Measurements from ENCODE around the gene RNF25.

Gene RNF25

GRCh38 chr2:218671654-218672566, at the start of gene RNF25, which contains the start of gene STK36:
RNF25 (minus strand) TSS chr2:218672002; CDS start chr2:218671970, 32 bp downstream.
STK36 (plus strand) TSS chr2:218672086; CDS start chr2:218672830, 744 bp downstream.
- H3K27me3 ChIP-seq (ENCODE audit: low read length): no peaks in the 10 kb centered on the region
- no peaks in the 10 kb centered on the region for H3F3A ChIP-seq (ENCODE audit: insufficient read depth)
- TF ChIP-seq CTCF (IDR thresholded peaks at IDR 0.05; ENCODE audit: insufficient read depth, low read length, poor library complexity, severe bottlenecking) (no peak), EZH2phosphoT487 (conservative IDR thresholded peaks at IDR 0.05; ENCODE audit: low read length) (no peak)
- H3K4me2 ChIP-seq (ENCODE audit: low read depth, low read length, poor library complexity, severe bottlenecking): peak within 1 kb of the TSS; percentile 95
- H3K4me3 ChIP-seq (ENCODE audit: insufficient read depth, low read length, poor library complexity, severe bottlenecking): peak within 1 kb of the TSS; percentile 84
- peak within 1 kb of the TSS; percentile 73 for H3K9ac ChIP-seq (ENCODE audit: low read length)
- no peaks in the 10 kb centered on the region for H4K20me1 ChIP-seq (ENCODE audit: low read depth, low read length)
- no peaks in the 10 kb centered on the region for H3K36me3 ChIP-seq (ENCODE audit: low read length)
- H3K27ac ChIP-seq (ENCODE audit: low read depth, low read length): peak within 1 kb of the TSS; percentile 7; the same call in 1 of the 2 replicates
- no peaks in the 10 kb centered on the region for H3K9me3 ChIP-seq (ENCODE audit: insufficient read depth, low read length)
- no peaks in the 10 kb centered on the region for H3K9me2 ChIP-seq (replicated peaks; ENCODE audit: insufficient read depth, low read length)
- H3K79me2 ChIP-seq (ENCODE audit: insufficient read depth, low read length): peaks cover 9% of the 10 kb centered on the region; the same call in 1 of the 2 replicates
- H2AFZ ChIP-seq (ENCODE audit: low read depth, low read length, severe bottlenecking): peak within 1 kb of the TSS; percentile 88

GRCh38 chr2:218721488-218721887, 49.7 kb upstream of the RNF25 start:
- H3K79me2 ChIP-seq (ENCODE audit: insufficient read depth, low read length): peaks cover 98% of the 10 kb centered on the region
- no peaks in the 10 kb centered on the region for H3K9me2 ChIP-seq (replicated peaks; ENCODE audit: insufficient read depth, low read length)
- H3K9ac ChIP-seq (ENCODE audit: low read length): no peak overlapping the region
- H3K4me3 ChIP-seq (ENCODE audit: insufficient read depth, low read length, poor library complexity, severe bottlenecking): no peak overlapping the region
- no peaks in the 10 kb centered on the region for H3K9me3 ChIP-seq (ENCODE audit: insufficient read depth, low read length)
- 0 out of 2 replicates have a peak, but pooled peaks cover 6% of the 10 kb centered on the region for H3K36me3 ChIP-seq (ENCODE audit: low read length)
- H3K27me3 ChIP-seq (ENCODE audit: low read length): no peaks in the 10 kb centered on the region
- no peak overlapping the region for H2AFZ ChIP-seq (ENCODE audit: low read depth, low read length, severe bottlenecking)
- H3K27ac ChIP-seq (ENCODE audit: low read depth, low read length): no peak overlapping the region
- H3F3A ChIP-seq (ENCODE audit: insufficient read depth): no peaks in the 10 kb centered on the region; the same call in 1 of the 2 replicates
- no peak overlapping the region for H3K4me2 ChIP-seq (ENCODE audit: low read depth, low read length, poor library complexity, severe bottlenecking)
- TF ChIP-seq CTCF (IDR thresholded peaks at IDR 0.05; ENCODE audit: insufficient read depth, low read length, poor library complexity, severe bottlenecking): no peak
- TF ChIP-seq EZH2phosphoT487 (conservative IDR thresholded peaks at IDR 0.05; ENCODE audit: low read length): no peak
- peaks cover 8% of the 10 kb centered on the region; the same call in 1 of the 2 replicates for H4K20me1 ChIP-seq (ENCODE audit: low read depth, low read length)

- Histone ChIP-seq H3F3A (ENCODE audit: insufficient read depth) (no peaks in the 10 kb centered on the region; the same call in 1 of the 2 replicates), H3K27me3 (ENCODE audit: low read length) (no peaks in the 10 kb centered on the region), H3K9ac (ENCODE audit: low read length) (no peak overlapping the region), H3K9me2 (replicated peaks; ENCODE audit: insufficient read depth, low read length) (no peaks in the 10 kb centered on the region), H2AFZ (ENCODE audit: low read depth, low read length, severe bottlenecking) (no peak overlapping the region), H3K4me2 (ENCODE audit: low read depth, low read length, poor library complexity, severe bottlenecking) (no peak overlapping the region), H4K20me1 (ENCODE audit: low read depth, low read length) (peaks cover 8% of the 10 kb centered on the region; the same call in 1 of the 2 replicates), H3K27ac (ENCODE audit: low read depth, low read length) (no peak overlapping the region), H3K79me2 (ENCODE audit: insufficient read depth, low read length) (peaks cover 94% of the 10 kb centered on the region), H3K36me3 (ENCODE audit: low read length) (peaks cover 3% of the 10 kb centered on the region; the same call in 1 of the 2 replicates), H3K4me3 (ENCODE audit: insufficient read depth, low read length, poor library complexity, severe bottlenecking) (no peak overlapping the region), H3K9me3 (ENCODE audit: insufficient read depth, low read length) (no peaks in the 10 kb centered on the region)
- TF ChIP-seq CTCF (IDR thresholded peaks at IDR 0.05; ENCODE audit: insufficient read depth, low read length, poor library complexity, severe bottlenecking): no peak
- TF ChIP-seq EZH2phosphoT487 (conservative IDR thresholded peaks at IDR 0.05; ENCODE audit: low read length): no peak
Observed at GRCh38 chr2:218720048-218721041, 48.5 kb upstream of the RNF25 start.

All from SU-DHL-6 (cell line).